RWPE1 (cell line): Measurements from ENCODE around the gene DPY19L3.

Experiments
- CTCF ChIA-PET: fragments of 350-600 bp; sonication (Branson Sonifier 250); formaldehyde crosslinking; extraction: SDS; loops from one replicate; lab custom pipeline; 2021; lab: Yijun Ruan, JAX
- POLR2A ChIA-PET: fragments of 400-600 bp; formaldehyde crosslinking; extraction: SDS; loops from one replicate; lab custom pipeline; 2020; ENCODE audit warnings: antibody characterized with exemption; ENCODE audit not compliant: low non-redundant PET; lab: Yijun Ruan, JAX
- DNase-seq: peaks from one replicate; pipeline ENCODE4 v3.0.0; 2012; ENCODE audit warnings: low spot score
- H3K27ac ChIP-seq: fragments of 450-650 bp; 2 replicates; pipeline ENCODE4 v1.5.1; 2017
- CTCF ChIP-seq: fragments of 450-650 bp; conservative IDR thresholded peaks from 2 replicates; pipeline ENCODE4 v1.5.1; 2017; ENCODE audit warnings: low read depth, mild to moderate bottlenecking

The DPY19L3 gene

GRCh38 chr19:32464279-32464678 lies 58.7 kb downstream of the DPY19L3 start:
- no peak overlapping the region for H3K27ac ChIP-seq
- CTCF ChIA-PET: interaction anchor here (0.6 to 1.6 kb wide), 6 partner anchors 9 to 134 kb away, joined by 3 to 6 read pairs (median 4); no protein-coding TSS in a partner anchor
- no peak for DNase-seq
- POLR2A ChIA-PET: no interaction called here
- TF ChIP-seq CTCF: peak; percentile 48; the same call in 1 of the 2 replicates

- no peak overlapping the region for H3K27ac ChIP-seq
- POLR2A ChIA-PET: no interaction called here
- DNase-seq: no peak
- CTCF ChIA-PET: interaction anchor here (0.6 to 1.6 kb wide), 3 partner anchors 9 to 106 kb away, joined by 4 to 6 read pairs (median 5); no protein-coding TSS in a partner anchor
- no peak for TF ChIP-seq CTCF
These were observed 59.6 kb downstream of the DPY19L3 start for GRCh38 chr19:32465176-32465575.

- CTCF ChIA-PET: no interaction called here
- no peak for DNase-seq
These were observed 64.2 kb downstream of the DPY19L3 start for GRCh38 chr19:32469795-32470194.

GRCh38 chr19:32471095-32471494 lies 65.5 kb downstream of the DPY19L3 start:
- H3K27ac ChIP-seq: no peak overlapping the region
- TF ChIP-seq CTCF: no peak
- CTCF ChIA-PET: no interaction called here
- DNase-seq: no peak
- POLR2A ChIA-PET: no interaction called here

More at GRCh38 chr19:32469795-32470194, 64.2 kb downstream of the DPY19L3 start:
- POLR2A ChIA-PET: no interaction called here
- TF ChIP-seq CTCF: no peak
- H3K27ac ChIP-seq: no peak overlapping the region

- ChIA-PET CTCF (no interaction called here), POLR2A (interaction anchor here (0.6 kb wide), 1 partner anchor 1810 kb away, joined by 3 read pairs; no protein-coding TSS in a partner anchor)
- no peak overlapping the region for H3K27ac ChIP-seq
- DNase-seq: no peak
- no peak for TF ChIP-seq CTCF
These were observed 66.2 kb downstream of the DPY19L3 start for GRCh38 chr19:32471811-32472210.

- H3K27ac ChIP-seq: no peak overlapping the region
- ChIA-PET CTCF (interaction anchor here (0.6 to 2.0 kb wide), 2 partner anchors 11 to 112 kb away, joined by 3 to 6 read pairs; no protein-coding TSS in a partner anchor), POLR2A (no interaction called here)
- no peak for TF ChIP-seq CTCF
- DNase-seq: no peak
These were observed 69.8 kb downstream of the DPY19L3 start for GRCh38 chr19:32475141-32476031.
